ENCODE results near the gene TMEM178B. TPM values are rescaled to one million over a fixed set of nuclear protein-coding genes. Genes with fewer than 3 reads are reported as not detected.

TMEM178B gene
- total and polyA plus RNA-seq, 2 of the 4 experiments (the other 2 are of a cell fraction) = under 0.01 to 0.05 TPM

DNA sequence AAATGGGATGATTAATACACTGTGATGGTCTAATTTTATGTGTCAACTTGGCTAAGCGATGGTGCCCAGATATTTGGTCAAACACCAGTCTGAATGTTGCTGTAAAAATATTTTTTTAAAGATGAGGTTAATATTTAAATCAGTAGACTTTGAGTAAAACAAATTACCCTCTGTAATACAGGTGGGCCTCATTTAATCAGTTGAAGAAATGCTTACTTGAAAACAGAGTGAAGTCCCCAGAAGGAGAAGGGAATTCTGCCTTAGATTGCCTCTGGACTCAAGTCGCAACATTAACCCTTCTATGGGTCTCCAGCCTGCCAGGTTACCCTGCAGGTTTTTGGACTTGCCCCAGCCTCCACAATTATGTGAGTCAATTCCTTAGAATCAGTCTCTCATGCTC, 427.6 kb downstream of the TMEM178B start:
- Histone ChIP-seq H3K9me1 (ENCODE audit: insufficient read depth, low read length) (no peaks in the 10 kb centered on the region), H2BK120ac (ENCODE audit: low read depth, low read length) (no peak overlapping the region), H2BK5ac (ENCODE audit: low read depth, low read length, poor library complexity, severe bottlenecking) (no peak overlapping the region), H3K18ac (ENCODE audit: low read depth, low read length) (no peak overlapping the region), H3K9me3 (ENCODE audit: control insufficient read depth, insufficient read depth, low read length) (no peaks in the 10 kb centered on the region), H2BK20ac (ENCODE audit: low read depth, low read length) (no peak overlapping the region), H3K9ac (ENCODE audit: low read depth, low read length) (no peak overlapping the region), H3K36me3 (ENCODE audit: control insufficient read depth, insufficient read depth, low read length) (no peaks in the 10 kb centered on the region), H2BK15ac (ENCODE audit: low read depth, low read length) (no peak overlapping the region), H3K4ac (ENCODE audit: low read depth, low read length) (no peak overlapping the region), H3K27me3 (ENCODE audit: control insufficient read depth, insufficient read depth, low read length) (no peaks in the 10 kb centered on the region; the same call in 1 of the 2 replicates), H4K8ac (ENCODE audit: low read depth in 2 of 2, low read length in 2 of 2) (no peak overlapping the region), H4K91ac (ENCODE audit: insufficient read depth, low read depth, low read length) (no peak overlapping the region), H3K27ac (ENCODE audit: insufficient read depth, low read length) (no peak overlapping the region), H3K23ac (ENCODE audit: low read depth, low read length) (no peak overlapping the region), H3K14ac (replicated peaks; ENCODE audit: low read depth, low read length) (no peak overlapping the region), H3K4me3 (ENCODE audit: insufficient read depth, low read depth, low read length) (no peak overlapping the region), H3K56ac (ENCODE audit: extremely low read depth, insufficient read depth, low read length) (no peak overlapping the region), H2AFZ (replicated peaks; ENCODE audit: low read length, poor library complexity) (no peak overlapping the region), H2AK5ac (ENCODE audit: low read depth, low read length) (no peak overlapping the region), H3K4me2 (ENCODE audit: low read depth, low read length) (no peak overlapping the region), H4K20me1 (ENCODE audit: insufficient read depth, low read length) (no peaks in the 10 kb centered on the region), H4K5ac (ENCODE audit: low read depth, low read length) (no peak overlapping the region), H3K4me1 (ENCODE audit: control insufficient read depth, insufficient read depth, low read length) (no peaks in the 10 kb centered on the region), H3K79me1 (ENCODE audit: low read depth in 1 of 2, low read length in 2 of 2) (no peaks in the 10 kb centered on the region), H2AK9ac (replicated peaks; ENCODE audit: low read depth, low read length, poor library complexity) (no peak overlapping the region)
- no peak for ATAC-seq (ENCODE audit: low read depth)
- DNase-seq = no peak
- intact Hi-C loops (cut with micrococcal nuclease) (no loop called here), dilution Hi-C loops (cut with HindIII; ENCODE audit: low sequenced_read_pairs, unreplicated experiment) (no loop called here), in situ Hi-C loops (cut with MboI; ENCODE audit: low sequenced_read_pairs) (no loop called here)
- no CpG with 5 or more reads among the region's 2 CpGs for WGBS, 2 experiments (ENCODE audit: extremely low coverage in 2 of 2, insufficient read length in 1 of 2)
- ChIA-PET CTCF (no interaction called here), POLR2A (ENCODE audit: unreplicated experiment) (interaction anchor here (0.6 kb wide), 1 partner anchor 9 kb away, joined by 11 read pairs; no protein-coding TSS in a partner anchor)
- no TSS peak for BruUV-seq (replicated peaks)
- no peak for TF ChIP-seq CEBPB (IDR thresholded peaks at IDR 0.05; ENCODE audit: low read depth, low read length)
- no peak for TF ChIP-seq POLR2A (IDR thresholded peaks at IDR 0.05; ENCODE audit: low read depth, low read length)
- no peak for TF ChIP-seq MXI1 (IDR thresholded peaks at IDR 0.05; ENCODE audit: borderline replicate concordance, low read depth, low read length)
- TF ChIP-seq FOS (IDR thresholded peaks at IDR 0.05; ENCODE audit: low read depth, low read length) = no peak
- no peak for TF ChIP-seq MAFK (IDR thresholded peaks at IDR 0.05; ENCODE audit: low read depth, low read length)
- no peak for TF ChIP-seq MAZ (IDR thresholded peaks at IDR 0.05; ENCODE audit: borderline replicate concordance, low read depth, low read length)
- no peak for TF ChIP-seq RCOR1 (IDR thresholded peaks at IDR 0.05; ENCODE audit: insufficient replicate concordance, low read length)
- TF ChIP-seq RFX5 (IDR thresholded peaks at IDR 0.05; ENCODE audit: low read depth, low read length) = no peak

Measured in IMR-90 (cell line).